HG02884 (cell line): Measurements from ENCODE around the gene FXYD5.
"Not testable (repeated sequence)": the region's sequence is repeated elsewhere in the genome, so short reads cannot be mapped to it uniquely, and the experiment has no call there.

Source experiments
- ATAC-seq: cut with Tn5 transposase; IDR thresholded peaks from one replicate; pipeline ENCODE4 v1.9.1; 2021; ENCODE audit warnings: mild to moderate bottlenecking, moderate library complexity; ENCODE audit not compliant: unreplicated experiment

The FXYD5 gene

GRCh38 chr19:35136977-35137702, 17.4 kb upstream of the FXYD5 start:
- no peak for ATAC-seq

GRCh38 chr19:35138305-35138892, 16.1 kb upstream of the FXYD5 start, which contains the start of gene FXYD1:
TSS of gene FXYD1 (plus strand) at chr19:35138824. CDS start at chr19:35140080, 1,256 bp downstream.
- no peak for ATAC-seq

- ATAC-seq = no peak
Measured at GRCh38 chr19:35140207-35140961, 14.2 kb upstream of the FXYD5 start.

- ATAC-seq = peak; percentile 47
Measured at GRCh38 chr19:35140962-35141836, 13.3 kb upstream of the FXYD5 start.

- no peak for ATAC-seq
Measured at GRCh38 chr19:35141837-35142605, 12.5 kb upstream of the FXYD5 start.

GRCh38 chr19:35142606-35143230, 11.8 kb upstream of the FXYD5 start:
- ATAC-seq = no peak

GRCh38 chr19:35143231-35143715, 11.3 kb upstream of the FXYD5 start, which contains the start of gene FXYD7:
TSS of gene FXYD7 (plus strand) at chr19:35143255. CDS start at chr19:35143334, 79 bp downstream.
- ATAC-seq = no peak

- no peak for ATAC-seq
Measured at GRCh38 chr19:35143818-35144217, 10.7 kb upstream of the FXYD5 start.

GRCh38 chr19:35144259-35144599, 10.3 kb upstream of the FXYD5 start:
- ATAC-seq = no peak

GRCh38 chr19:35144600-35145436, 9.7 kb upstream of the FXYD5 start:
- no peak for ATAC-seq

- ATAC-seq = no peak
Measured at GRCh38 chr19:35146746-35147459, 7.6 kb upstream of the FXYD5 start.

- no peak for ATAC-seq
Measured at GRCh38 chr19:35149463-35149862, 5.1 kb upstream of the FXYD5 start.

GRCh38 chr19:35150445-35150844, 4.1 kb upstream of the FXYD5 start:
- no peak for ATAC-seq

- ATAC-seq = no peak
Measured at GRCh38 chr19:35151273-35152065, 3.1 kb upstream of the FXYD5 start.

- ATAC-seq = not testable (repeated sequence)
Measured at GRCh38 chr19:35153129-35153522, 1.4 kb upstream of the FXYD5 start.

- no peak for ATAC-seq
Measured at GRCh38 chr19:35153701-35154524, 622 bp upstream of the FXYD5 start.
